ENCODE results near the gene PAPSS1.

- TF ChIP-seq CTCF (IDR thresholded peaks at IDR 0.05) (no peak), POLR2A (IDR thresholded peaks at IDR 0.05) (no peak)
Measured at GRCh38 chr4:107631560-107631959, 88.5 kb downstream of the PAPSS1 start.

Data from right lobe of liver (tissue), 4 donors.